Dedifferentiated amniotic fluid mesenchymal stem cell (primary cell): ENCODE measurements around the gene ANKRD33.

Source experiments
- DNase-seq: peaks from one replicate; pipeline ENCODE4 v3.0.0-alpha.2; 2016; ENCODE audit errors: extremely low spot score

Gene ANKRD33

DNA sequence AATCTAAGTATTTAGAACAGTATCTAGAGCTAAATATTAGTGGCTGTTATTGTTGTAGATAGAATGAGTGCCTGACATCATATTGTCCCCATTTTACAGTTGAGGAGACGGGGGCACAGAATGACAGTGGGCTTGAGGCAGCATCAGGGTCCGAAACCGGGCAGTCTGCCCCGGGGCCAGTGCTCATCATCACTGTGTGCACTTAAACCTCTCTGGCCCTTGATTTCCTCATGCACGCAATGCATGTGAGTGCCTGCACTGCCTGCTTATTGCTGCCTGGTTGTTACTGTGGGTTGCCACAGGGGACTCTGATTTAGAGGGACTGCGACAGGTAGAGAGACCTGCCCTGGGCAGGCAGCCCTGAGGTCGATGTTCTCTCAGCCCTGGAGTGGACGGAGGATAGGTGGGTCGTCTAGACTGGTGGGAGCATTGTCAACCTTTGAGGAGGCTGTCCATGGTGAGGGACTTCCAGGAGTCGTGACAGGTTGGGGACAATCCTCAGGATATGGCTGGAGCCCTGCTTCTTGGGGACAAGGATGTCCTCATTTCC lies 29.2 kb downstream of the ANKRD33 start:
- DNase-seq = no peak

DNA sequence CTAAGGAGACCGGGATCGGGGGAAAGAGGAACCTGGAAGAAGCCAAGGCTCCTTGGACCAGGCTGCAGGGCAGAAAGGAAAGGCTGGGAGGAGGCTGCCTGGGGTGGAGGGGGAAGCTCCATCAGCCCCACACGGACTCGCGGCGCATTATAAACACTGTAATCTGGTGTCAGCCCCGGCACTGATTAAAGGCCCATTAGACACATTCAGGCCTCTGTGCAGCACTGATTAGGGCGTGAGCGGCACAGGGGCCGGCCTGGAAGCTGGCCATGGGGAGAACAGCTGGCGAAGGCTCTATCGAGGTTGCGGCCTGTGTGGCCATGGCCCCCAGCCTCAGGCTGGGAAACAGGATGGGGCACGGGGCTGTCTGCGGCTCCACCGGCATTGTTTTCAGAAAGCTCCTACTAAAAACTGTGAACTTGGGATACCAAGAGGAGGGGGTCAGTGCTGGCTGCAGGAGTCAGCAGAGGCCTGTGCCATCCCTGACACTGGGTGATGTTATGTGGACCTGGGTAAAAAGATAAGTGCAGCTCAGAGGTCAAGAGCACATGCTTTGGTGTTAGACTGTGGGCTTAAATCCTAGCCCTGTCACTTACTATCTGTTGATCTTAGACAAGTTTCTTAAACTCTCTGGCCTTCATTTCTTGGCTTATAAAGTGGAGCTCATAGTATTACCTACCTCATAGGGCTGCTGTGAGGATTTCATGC lies 30.0 kb downstream of the ANKRD33 start:
- DNase-seq = no peak

DNA sequence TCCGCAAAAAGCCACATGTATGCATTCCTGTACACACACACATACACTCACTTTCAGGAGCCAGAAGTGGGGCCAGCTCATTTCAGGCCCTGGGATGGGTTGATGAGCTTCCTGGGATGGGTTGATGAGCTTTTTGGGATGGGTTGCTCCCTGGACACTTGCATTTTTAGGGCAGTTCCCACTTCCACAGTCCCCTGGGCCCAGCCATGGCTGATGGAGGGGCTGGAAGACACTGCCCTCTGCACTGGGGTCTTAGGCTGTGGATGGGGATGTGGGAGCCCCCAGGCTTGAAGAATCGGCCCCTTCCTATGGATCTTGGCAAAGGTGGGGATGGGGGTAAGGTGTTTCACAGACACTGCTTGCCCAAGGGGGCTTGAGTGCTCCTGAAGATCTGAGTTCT lies 32.1 kb downstream of the ANKRD33 start:
- no peak for DNase-seq

DNA sequence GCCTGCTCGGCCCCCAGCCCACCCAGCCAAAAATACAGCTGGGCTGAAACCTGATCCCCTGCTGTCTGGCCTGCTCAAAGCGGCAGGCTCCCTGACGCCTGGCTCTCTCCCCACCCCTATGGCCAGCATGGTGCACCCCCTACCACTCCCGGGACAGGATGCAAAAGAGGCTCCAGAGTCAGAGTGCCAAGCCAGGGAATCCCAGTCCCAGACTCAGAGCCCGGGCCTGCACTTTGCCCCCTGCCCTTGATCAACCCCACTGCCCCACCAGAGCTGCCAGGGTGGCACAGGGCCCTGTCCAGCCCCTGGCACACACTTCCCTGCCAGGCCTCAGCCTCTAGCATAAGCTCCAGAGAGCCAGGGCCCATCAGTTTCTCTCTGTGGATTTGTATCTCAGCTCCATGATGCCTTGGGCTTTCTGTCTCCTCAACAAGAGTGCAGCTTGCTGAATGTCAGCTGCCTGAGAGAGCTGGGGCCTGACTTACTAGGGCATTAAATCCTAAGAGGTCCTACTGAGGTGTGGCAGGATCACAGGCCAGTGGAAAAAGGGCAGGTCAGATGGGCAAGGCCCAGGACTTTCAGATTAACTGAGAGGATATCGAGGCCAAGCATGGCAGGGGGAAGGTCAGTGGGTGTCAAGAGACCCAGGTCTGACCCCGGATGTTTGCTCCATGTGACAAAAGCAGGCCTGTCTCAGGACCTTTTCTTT lies 33.3 kb downstream of the ANKRD33 start:
- no peak for DNase-seq

DNA sequence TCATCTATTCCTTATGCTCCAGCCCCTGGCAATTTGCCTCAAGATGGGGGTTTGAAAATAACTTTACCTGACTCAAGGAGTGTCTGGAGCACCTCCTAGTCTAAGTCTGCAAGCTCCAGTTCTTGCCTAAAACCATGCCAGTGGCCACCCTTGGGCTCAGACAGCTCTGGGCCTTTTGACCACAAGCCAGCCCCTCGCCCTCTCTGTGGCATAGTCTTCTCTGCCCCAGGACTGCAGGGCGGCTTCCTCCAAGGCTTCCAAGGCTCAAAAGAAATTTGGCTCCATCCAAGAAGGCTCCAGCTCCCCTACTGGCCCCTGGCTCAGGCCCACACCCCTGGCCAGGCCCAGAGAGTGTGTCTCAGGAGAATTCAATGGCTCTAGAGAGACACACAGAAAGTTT lies 34.2 kb downstream of the ANKRD33 start:
- DNase-seq = no peak

DNA sequence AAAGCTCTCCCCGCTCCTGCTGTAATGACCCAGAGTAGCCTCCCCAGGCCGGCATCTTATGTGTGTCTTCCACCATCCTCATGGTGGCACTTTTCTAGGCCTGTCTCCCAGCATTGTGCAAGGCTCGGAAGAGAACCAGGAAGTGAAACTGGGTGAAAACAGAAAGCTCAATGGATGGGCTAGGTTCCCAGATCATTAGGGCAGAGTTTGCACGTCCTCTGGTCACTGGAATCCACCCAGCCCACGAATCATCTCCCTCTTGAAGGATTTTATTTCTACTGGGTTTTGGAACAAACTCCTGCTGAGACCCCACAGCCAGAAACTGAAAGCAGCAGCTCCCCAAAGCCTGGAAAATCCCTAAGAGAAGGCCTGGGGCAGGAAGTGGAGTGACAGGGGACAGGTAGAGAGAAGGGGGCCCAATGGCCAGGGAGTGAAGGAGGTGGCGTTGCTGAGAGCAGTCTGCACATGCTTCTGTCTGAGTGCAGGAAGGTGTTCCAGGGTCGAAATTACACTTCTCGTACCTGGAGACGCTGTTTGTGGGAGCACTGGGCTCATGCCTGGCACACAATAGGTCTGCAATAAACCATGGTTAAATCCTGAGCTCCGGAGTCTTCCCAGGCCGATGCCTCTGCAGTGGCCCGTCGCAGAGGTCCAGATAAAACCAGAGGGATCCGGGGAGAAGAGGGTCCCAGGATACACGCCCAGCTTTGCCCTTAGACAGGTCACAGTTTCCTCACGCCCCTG lies 35.0 kb downstream of the ANKRD33 start:
- peak; percentile 29 for DNase-seq

DNA sequence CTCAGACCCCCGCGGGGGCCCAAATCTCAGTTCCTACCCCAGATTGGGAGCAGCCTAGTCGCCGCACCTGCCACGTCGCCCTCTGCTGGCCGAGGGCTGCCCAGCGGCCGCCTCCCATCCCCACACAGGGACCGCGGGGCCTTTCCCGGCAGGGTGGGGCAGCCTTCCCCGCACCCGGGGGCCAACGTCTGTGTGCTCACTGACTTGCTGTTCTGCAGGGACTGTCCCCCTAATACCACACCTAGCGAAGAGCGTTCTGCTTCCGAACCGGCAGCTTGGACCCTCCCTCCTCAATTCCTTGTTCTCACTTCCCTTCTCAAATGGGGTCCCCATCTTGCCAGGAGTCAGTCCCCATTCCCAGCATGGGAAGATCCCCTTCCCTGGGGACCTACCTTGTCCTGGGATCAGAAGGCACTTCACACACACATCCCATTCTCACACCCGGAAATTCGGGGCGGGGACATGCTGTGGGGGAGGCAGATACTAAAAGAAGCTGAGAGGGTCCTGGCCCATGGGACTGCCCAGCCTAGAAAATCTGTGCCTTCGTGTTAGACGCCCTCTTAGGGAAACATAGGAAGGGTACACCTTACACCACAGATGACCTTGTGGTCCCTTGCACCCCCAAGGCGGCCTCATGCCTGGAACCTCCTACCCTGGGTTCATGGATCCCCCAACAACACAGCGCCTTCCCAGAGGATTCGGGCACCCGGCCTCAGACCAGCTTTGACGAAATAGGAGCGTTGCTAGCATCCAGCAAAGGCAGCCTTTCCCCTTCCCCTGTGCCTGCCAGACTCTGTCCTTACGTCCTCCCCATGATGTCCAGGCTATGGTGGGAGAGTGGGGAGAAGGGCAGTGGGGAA lies 35.8 kb downstream of the ANKRD33 start:
- no peak for DNase-seq

DNA sequence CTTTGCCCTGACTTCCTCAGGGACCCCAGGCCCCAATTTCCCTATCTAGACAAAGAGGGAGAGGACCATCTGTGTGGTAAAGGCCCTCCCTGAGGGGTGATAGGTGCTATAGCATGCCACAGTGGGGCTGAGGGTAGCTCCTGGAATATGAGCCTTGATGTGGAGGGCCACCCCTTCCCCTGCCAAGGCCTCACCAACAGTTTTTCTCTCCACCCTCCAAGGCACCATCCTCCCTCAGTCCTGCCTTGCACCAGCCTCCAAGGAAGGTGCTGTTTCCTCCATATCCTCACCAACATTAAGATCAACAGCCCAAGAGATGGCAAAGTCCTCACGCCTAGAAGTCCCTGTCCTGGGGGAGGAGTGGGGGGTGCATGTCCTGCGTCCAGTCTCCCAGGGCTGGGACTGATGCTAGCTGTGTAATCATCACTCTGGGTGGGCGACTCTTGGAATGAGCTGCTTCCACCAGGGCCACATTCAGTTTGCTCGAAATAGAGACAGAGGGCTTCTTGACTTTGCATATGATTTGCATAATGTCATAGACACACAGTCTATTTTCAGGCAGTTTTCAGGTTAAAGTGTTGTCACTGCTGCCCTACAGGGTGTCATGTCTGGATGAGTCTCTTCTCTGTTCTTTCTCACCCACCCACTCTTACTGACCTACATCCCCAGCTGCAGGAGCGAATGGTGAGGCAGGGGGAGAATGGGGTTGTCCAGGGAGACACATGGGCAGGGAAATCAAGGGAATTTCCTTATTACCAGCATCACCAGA lies 36.8 kb downstream of the ANKRD33 start:
- no peak for DNase-seq

DNA sequence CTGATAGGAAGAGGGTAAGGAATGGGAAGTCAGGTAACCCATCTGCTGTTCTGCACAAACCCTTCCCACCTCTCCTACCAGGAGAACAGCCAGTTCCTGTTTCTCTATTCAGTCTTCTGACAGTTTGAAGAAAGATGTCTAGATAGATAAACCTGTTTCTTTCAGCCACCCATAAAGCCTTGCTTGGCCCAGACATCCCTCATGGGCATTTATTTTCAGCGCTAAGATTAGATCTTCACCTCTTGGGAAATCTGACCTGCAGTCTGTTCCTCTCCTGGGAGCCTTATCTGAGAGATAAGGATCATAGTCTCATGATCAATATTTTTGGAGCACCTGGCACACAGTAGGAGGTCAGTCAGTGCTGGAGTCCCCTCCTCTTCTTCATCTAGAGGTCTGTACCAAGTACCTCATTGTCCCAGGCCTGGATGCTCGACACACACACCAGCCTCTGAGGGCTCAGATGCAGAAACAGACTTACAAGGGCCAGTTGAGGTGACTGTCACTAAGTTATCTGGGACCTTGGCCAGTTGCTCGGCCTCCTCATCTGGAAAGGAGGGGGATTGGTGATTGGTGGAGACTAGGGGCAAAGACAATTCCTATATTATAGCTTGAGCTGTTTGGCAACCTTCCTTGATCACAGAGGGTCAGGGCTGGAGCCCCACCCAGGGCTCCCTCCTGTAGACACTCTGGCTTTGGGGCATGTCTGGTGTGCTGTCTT lies 37.6 kb downstream of the ANKRD33 start:
- no peak for DNase-seq

DNA sequence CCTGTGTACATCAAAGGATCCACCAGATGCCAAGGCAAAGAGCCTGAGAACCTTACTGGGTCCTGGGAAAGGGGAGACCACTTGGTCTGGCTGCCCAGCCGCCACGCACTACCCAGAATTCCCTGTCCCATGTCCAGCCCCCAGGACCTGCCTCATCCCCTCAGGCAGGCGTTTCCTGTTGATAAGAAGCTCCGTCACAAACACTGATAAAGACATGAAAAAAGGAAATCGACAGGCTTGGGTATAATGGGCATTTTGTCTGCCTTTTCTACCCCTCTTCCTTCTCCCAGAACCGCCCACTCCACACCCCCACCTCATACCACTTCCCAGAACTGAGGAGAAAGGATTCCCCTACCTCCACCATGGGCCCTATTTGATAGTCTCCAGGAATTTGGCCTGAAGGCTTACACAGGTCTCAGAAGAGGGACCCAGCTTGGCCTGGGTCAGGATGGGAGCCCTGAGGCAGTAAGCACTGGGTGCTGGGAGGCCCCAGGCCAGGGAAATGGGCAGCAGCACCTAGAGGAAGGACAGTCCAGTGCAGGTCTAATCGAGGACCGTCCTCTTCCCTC lies 38.2 kb downstream of the ANKRD33 start:
- no peak for DNase-seq

DNA sequence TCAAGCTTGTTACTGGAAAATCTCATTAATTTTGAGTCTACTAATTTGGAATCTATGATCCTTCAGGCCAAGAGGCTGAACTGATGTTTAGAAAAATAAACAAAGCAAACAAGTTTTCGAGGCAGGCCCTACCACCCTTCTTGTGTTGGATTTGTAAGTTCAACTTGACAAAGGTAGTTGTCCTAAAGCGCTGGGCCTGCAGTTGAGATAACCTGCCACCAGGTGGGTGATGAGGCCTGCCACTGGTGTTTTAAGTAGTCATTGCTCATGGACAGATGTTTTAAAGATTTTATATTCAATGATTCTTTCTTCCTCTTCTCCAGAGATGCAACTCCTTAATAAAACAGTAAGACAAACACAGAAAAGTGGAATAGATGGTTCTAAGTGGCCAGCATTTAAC lies 38.8 kb downstream of the ANKRD33 start:
- no peak for DNase-seq

DNA sequence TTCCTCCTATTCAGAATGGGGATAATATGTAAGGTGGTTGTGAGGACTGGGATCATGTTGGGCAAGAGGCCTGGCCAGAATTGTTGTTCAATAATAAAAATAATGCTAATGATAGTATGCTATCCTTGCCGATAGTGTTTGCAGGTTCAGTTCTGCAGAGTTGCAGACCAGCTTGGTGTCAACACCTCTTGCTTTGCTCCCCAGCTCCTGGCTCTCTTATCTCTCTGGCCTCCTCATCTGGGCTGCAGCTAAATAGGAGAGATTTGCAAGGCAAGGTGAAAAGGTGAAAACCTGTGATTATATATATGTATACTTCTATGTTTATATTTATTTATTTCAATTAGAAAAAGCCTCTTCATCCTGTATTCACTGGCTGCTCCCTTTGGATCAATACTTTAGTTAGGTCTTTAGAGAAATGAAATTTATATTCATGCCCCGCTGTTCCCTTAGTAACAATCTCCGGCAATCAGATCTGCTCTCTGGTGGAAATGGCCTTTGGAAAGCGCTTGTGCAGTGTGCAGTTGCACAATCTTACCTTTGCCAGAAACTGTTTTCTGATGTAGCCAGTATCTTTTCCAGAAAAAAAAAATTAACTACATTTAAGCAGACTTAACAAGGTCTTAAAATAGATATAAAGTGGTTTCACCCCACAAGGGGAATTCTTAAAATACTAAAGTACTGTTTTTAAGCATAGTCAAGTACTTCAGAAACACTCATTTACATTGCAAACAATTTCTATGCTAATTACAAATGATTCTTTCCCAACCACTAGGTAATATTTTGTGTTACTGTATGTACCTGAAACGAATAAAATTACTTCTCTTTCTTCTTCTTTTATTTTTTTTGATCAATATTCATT lies 44.5 kb downstream of the ANKRD33 start:
- DNase-seq = no peak

DNA sequence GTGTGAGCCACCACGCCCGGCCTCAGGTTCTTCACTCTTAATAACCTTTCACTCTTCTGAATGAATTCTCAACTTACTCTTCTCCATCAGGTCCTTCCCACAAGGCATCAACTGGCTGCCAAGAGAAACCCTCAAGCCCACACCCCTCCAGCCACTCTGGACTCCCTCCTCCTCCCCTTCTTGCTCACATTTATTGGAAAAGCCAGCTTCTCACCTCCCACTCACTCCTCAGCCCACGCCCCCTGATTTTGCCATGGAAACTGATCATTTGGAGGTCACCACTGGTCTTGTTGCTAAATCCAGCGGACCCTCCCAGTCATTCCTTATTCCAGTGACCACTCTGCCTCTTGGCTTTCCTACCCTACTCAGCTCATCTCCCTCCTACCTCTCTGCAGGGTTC lies 46.2 kb downstream of the ANKRD33 start:
- no peak for DNase-seq

DNA sequence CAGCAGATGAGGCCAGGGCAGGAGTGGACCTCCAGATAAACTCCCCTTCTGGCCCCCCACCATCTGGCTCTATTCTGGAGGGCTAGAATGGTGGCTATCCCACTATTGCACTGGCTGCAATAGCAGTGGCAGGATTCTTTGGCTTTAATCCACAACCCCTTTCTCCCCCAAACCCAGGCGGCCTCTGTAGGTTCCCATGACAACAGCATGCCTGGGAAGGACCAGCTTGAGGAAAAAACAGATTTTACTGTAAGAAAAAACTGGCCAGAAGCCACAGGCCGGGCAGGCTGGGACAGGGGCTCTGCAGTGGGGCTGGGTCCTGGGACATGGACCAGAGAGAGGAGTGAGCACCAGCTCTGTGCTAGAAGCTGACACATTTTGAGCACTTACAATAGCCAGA lies 50.0 kb downstream of the ANKRD33 start:
- no peak for DNase-seq

DNA sequence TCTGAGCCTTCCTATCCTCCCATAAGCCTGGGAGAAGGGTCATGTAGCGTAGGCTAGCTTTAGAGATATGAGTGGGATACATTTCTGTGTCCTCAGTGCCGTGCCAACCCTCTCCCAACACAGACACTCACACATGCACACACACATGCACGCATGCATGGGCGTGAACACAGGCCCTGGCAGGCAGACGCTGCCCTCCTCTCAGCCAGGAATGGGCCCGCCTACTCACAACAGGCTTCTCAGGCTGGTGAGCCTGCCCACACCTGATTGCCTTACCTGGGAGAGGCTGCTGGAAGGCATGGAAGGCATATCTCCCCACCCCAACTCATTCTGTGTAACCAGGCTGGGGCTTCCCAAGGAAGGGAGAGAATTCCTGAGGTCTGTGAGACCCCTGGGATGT lies 50.8 kb downstream of the ANKRD33 start:
- no peak for DNase-seq

DNA sequence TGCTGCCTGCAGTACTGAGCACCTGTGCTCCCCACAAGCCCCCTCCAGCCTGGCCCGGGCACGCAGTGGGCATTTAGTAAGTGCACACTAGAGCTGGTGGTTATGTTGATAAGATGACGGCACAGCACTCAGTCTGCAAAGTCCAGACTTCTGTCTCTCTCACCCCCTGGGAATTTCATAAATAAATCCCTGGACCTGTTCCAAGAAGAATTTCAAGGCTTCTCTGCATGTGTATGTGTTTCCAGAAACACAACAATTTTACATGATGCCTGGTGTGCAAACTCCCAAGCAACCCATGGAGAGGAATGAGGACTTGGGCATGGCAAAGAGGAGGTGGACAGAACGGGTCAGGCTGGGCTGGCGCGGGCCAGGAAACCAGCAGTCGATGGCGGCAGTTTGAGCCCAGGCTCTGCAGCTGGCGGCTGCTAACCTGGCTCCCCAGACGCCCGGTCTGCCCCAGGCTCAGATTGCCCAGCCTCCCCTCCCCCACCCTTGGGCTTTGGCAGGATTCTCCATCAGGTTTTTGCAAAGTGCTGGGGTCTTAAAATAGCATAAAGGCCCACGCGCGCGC lies 53.2 kb downstream of the ANKRD33 start:
- no peak for DNase-seq
